Measurements from ENCODE around the gene N4BP3.

N4BP3 gene

DNA sequence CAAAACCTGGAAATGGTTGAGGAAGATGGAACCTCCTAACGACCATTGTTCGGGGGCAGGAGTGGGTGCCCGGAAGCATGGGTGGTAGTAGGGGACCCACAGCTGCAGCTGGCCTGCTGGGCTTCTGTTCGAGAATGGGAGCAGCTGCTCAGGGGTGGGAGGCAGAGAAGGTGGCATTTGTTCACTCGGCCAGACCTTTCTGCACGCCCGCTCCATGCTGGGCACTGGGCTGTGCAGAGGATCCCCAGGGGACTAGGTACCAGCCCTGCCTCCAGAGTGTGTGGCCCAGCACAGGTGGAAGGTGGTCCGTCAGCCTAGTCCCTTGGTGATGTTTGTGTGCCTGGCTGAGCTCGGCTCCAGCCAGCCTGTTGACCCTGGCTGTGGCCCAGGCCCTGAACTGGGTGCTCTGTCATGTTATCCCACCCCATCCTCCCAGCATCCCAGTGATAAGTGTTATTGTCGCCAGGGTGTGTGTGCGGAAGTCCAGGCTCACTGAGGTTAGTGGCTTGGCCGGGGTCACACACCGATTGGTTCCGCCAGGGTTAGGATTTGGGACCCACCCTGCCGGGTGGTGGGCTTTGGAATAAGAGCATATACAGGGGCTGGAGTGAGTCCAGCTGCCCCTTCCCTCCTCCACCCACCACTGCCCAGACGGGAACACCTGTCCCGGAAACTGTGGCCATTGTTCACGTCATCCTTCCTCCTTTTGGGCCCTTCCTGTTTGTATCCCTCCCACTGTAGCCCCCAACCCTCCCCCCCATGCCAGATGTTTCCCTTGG, 4.8 kb downstream of the N4BP3 start:
- ChIA-PET CTCF (no interaction called here), POLR2A (no interaction called here)
- no peak for DNase-seq (ENCODE audit: low read depth, low spot score)
- no peak overlapping the region for H3K4me3 ChIP-seq (ENCODE audit: low read depth, low read length)
- TF ChIP-seq, protein P1, sequence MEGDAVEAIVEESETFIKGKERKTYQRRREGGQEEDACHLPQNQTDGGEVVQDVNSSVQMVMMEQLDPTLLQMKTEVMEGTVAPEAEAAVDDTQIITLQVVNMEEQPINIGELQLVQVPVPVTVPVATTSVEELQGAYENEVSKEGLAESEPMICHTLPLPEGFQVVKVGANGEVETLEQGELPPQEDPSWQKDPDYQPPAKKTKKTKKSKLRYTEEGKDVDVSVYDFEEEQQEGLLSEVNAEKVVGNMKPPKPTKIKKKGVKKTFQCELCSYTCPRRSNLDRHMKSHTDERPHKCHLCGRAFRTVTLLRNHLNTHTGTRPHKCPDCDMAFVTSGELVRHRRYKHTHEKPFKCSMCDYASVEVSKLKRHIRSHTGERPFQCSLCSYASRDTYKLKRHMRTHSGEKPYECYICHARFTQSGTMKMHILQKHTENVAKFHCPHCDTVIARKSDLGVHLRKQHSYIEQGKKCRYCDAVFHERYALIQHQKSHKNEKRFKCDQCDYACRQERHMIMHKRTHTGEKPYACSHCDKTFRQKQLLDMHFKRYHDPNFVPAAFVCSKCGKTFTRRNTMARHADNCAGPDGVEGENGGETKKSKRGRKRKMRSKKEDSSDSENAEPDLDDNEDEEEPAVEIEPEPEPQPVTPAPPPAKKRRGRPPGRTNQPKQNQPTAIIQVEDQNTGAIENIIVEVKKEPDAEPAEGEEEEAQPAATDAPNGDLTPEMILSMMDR (IDR thresholded peaks at IDR 0.05; ENCODE audit: insufficient read depth, low read length, missing control alignments), result no peak

DNA sequence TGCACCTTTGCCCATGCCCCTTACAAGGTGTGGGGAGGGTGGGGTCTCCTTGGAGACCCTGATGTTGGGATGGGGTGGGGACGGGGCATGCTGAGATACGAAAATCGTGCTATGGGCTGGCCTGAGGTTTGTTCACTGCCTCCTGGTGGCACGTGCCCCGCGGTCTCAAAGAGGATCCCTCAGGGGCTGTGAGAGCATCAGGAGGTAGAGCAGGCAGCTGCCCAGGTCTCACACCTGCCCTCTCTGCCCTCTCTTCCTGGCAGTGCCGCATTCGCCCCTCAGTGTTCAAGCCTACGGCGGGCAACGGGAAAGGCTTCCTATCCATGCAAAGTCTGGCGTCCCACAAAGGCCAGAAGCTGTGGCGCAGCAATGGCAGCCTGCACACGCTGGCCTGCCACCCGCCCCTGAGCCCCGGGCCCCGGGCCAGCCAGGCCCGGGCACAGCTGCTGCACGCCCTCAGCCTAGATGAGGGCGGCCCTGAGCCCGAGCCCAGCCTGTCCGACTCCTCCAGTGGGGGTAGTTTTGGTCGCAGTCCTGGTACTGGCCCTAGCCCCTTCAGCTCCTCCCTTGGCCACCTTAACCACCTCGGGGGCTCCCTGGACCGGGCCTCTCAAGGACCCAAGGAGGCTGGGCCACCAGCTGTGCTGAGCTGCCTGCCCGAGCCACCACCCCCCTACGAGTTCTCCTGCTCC, 6.7 kb downstream of the N4BP3 start:
- ChIA-PET CTCF (interaction anchor here (1.0 to 1.7 kb wide), 2 partner anchors 10 to 57 kb away, joined by 4 to 9 read pairs; partner anchors contain the start of gene RMND5B), POLR2A (interaction anchor here (0.8 kb wide), 1 partner anchor 31 kb away, joined by 3 read pairs; no protein-coding TSS in a partner anchor)
- TF ChIP-seq, protein P1 (IDR thresholded peaks at IDR 0.05; ENCODE audit: insufficient read depth, low read length, missing control alignments), result no peak
- DNase-seq (ENCODE audit: low read depth, low spot score), result no peak
- H3K4me3 ChIP-seq (ENCODE audit: low read depth, low read length), result no peak overlapping the region

DNA sequence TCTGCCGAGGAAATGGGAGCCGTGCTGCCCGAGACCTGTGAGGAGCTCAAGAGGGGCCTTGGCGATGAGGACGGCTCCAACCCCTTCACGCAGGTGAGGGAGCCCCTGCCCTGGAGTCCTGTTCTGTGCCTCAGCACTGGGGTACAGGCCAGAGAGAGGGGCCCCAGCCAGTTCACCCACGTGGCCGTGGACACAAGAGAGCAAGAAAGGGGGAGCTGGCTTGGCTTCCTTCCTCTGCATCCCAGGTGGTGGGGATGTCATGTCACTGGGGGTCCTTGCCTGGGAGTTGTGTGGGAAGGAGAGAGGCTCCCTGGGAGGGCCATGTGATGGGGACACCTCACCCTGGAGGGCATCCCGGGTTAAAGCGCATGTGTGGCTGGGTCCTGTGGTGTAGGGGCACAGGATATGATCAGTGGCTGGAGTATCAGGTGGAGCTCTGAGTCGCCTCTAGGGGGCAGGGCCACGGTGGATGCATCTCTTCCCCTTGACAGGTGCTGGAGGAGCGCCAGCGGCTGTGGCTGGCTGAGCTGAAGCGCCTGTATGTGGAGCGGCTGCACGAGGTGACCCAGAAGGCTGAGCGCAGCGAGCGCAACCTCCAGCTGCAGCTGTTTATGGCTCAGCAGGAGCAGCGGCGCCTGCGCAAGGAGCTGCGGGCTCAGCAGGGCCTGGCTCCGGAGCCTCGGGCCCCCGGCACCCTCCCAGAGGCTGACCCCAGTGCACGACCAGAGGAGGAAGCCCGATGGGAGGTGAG, 7.5 kb downstream of the N4BP3 start:
- TF ChIP-seq, protein P1 (IDR thresholded peaks at IDR 0.05; ENCODE audit: insufficient read depth, low read length, missing control alignments), result peak; percentile 39
- POLR2A ChIA-PET, result interaction anchor here (0.8 kb wide), 1 partner anchor 30 kb away, joined by 3 read pairs; no protein-coding TSS in a partner anchor
- CTCF ChIA-PET, result interaction anchor here (0.7 to 1.7 kb wide), 3 partner anchors 10 to 58 kb away, joined by 3 to 9 read pairs (median 4); partner anchors contain the start of gene RMND5B
- no peak for DNase-seq (ENCODE audit: low read depth, low spot score)
- peak overlapping the region; percentile 25 for H3K4me3 ChIP-seq (ENCODE audit: low read depth, low read length)

DNA sequence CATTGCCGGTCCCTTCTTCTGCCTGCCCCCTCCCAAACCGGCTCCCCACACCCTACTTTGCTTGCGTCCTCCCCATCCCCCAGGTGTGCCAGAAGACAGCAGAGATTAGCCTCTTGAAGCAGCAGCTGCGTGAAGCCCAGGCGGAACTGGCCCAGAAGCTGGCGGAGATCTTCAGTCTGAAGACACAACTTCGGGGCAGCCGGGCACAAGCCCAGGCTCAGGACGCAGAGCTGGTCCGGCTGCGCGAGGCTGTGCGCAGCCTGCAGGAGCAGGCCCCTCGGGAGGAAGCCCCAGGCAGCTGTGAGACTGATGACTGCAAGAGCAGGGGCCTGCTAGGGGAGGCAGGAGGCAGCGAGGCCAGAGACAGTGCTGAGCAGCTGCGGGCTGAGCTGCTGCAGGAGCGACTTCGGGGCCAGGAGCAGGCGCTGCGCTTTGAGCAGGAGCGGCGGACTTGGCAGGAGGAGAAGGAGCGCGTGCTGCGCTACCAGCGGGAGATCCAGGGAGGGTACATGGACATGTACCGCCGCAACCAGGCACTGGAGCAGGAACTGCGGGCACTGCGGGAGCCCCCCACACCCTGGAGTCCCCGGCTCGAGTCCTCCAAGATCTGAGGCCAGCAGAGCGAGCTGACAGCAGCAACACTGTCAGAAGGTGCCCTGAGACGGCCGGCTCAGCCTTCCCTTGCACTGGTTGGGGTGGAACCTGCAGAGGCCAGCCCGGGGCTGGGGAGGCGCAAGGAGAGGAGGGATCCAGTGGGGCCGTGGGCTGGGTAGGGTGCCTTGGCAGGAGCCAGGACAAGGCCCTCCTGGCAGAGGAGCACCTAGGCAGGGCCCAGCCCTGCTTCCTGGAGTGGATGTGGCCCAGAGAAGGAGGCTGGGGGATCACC, 8.3 kb downstream of the N4BP3 start:
- TF ChIP-seq, protein P1 (IDR thresholded peaks at IDR 0.05; ENCODE audit: insufficient read depth, low read length, missing control alignments), result no peak
- no peak for DNase-seq (ENCODE audit: low read depth, low spot score)
- H3K4me3 ChIP-seq (ENCODE audit: low read depth, low read length), result peak overlapping the region; percentile 25
- CTCF ChIA-PET, result interaction anchor here (0.7 to 1.7 kb wide), 3 partner anchors 9 to 59 kb away, joined by 3 to 9 read pairs (median 4); partner anchors contain the start of gene RMND5B
- POLR2A ChIA-PET, result no interaction called here

DNA sequence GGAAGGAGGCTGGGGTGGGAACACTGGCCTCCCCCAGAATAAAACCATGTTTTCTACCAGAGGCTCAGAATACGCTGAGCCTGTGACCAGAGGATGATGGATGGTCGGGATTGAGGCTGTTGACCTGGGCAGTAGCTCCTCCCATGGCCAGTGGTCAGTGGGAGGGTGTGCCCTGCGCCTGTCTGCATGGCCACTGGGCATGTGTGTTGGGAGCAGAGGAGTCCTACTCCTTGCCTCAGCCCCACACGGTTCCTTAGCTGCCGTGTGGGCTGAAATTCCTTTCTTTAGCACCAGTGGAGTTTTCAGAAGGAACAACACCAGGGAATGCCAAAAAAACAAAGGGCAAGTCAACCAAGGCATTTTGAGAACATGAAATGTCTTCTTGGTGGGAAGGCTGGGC, 9.0 kb downstream of the N4BP3 start:
- POLR2A ChIA-PET, result no interaction called here
- TF ChIP-seq, protein P1 (IDR thresholded peaks at IDR 0.05; ENCODE audit: insufficient read depth, low read length, missing control alignments), result no peak
- H3K4me3 ChIP-seq (ENCODE audit: low read depth, low read length), result no peak overlapping the region
- CTCF ChIA-PET, result interaction anchor here (1.6 kb wide), 1 partner anchor 47 kb away, joined by 3 read pairs; no protein-coding TSS in a partner anchor
- no peak for DNase-seq (ENCODE audit: low read depth, low spot score)

Data from AG04449 (cell line).